Measurements from ENCODE around the gene TSPAN9. TPM values are rescaled to one million over a fixed set of nuclear protein-coding genes. Genes with fewer than 3 reads are reported as not detected.

Gene TSPAN9
- total RNA-seq, 3 donors from 2014 or later = 4.7 to 28.4 (median 8.5) TPM

GRCh38 chr12:3217683-3218079, 140.5 kb downstream of the TSPAN9 start:
- DNase-seq = no peak
- peaks cover 8% of the 10 kb centered on the region for H3K4me1 ChIP-seq (ENCODE audit: low read depth)
- no peak overlapping the region for H3K4me3 ChIP-seq
- no peak for ATAC-seq
- intact Hi-C loops (cut with DNase I, micrococcal nuclease) = no loop called here
- no peaks in the 10 kb centered on the region for H3K9me3 ChIP-seq
- TF ChIP-seq CTCF (IDR thresholded peaks at IDR 0.05) = no peak
- H3K36me3 ChIP-seq (ENCODE audit: low read depth) = no peaks in the 10 kb centered on the region

GRCh38 chr12:3218228-3219171, 141.3 kb downstream of the TSPAN9 start:
- Histone ChIP-seq H3K4me1 (ENCODE audit: low read depth) (peaks cover 8% of the 10 kb centered on the region), H3K9me3 (no peaks in the 10 kb centered on the region), H3K36me3 (ENCODE audit: low read depth) (no peaks in the 10 kb centered on the region), H3K4me3 (no peak overlapping the region)
- TF ChIP-seq CTCF (IDR thresholded peaks at IDR 0.05) = no peak
- intact Hi-C loops (cut with DNase I, micrococcal nuclease) = no loop called here
- peak; percentile 47 to 64 (median 49) for DNase-seq
- ATAC-seq = peak; percentile 49

- Histone ChIP-seq H3K4me1 (ENCODE audit: low read depth) (peaks cover 8% of the 10 kb centered on the region), H3K36me3 (ENCODE audit: low read depth) (no peaks in the 10 kb centered on the region), H3K9me3 (no peaks in the 10 kb centered on the region), H3K4me3 (no peak overlapping the region)
- intact Hi-C loops (cut with DNase I, micrococcal nuclease) = no loop called here
- no peak for TF ChIP-seq CTCF (IDR thresholded peaks at IDR 0.05)
- no peak for DNase-seq
- ATAC-seq = no peak
Measured at GRCh38 chr12:3219233-3219632, 142.1 kb downstream of the TSPAN9 start.

GRCh38 chr12:3220382-3221321, 143.5 kb downstream of the TSPAN9 start:
- H3K4me1 ChIP-seq (ENCODE audit: low read depth) = peaks cover 8% of the 10 kb centered on the region
- no peaks in the 10 kb centered on the region for H3K36me3 ChIP-seq (ENCODE audit: low read depth)
- ATAC-seq (no peak), DNase-seq (no peak)
- H3K9me3 ChIP-seq = no peaks in the 10 kb centered on the region
- no peak for TF ChIP-seq CTCF (IDR thresholded peaks at IDR 0.05)
- H3K4me3 ChIP-seq = no peak overlapping the region
- intact Hi-C loops (cut with DNase I, micrococcal nuclease) = no loop called here

- peaks cover 8% of the 10 kb centered on the region for H3K4me1 ChIP-seq (ENCODE audit: low read depth)
- no peaks in the 10 kb centered on the region for H3K36me3 ChIP-seq (ENCODE audit: low read depth)
- no peak for DNase-seq
- H3K4me3 ChIP-seq = no peak overlapping the region
- ATAC-seq = no peak
- intact Hi-C loops (cut with DNase I, micrococcal nuclease) = no loop called here
- H3K9me3 ChIP-seq = no peaks in the 10 kb centered on the region
- TF ChIP-seq CTCF (IDR thresholded peaks at IDR 0.05) = no peak
Measured at GRCh38 chr12:3222306-3222705, 145.1 kb downstream of the TSPAN9 start.

All from mucosa of descending colon (tissue), 3 donors.